KMS-11 (cell line): ENCODE measurements around the gene ELF1.

Source experiments
- H2AFZ ChIP-seq: fragments of 200-600 bp; sonication (generic); 2 replicates; pipeline ENCODE4 v1.6.1; 2016; ENCODE audit warnings: antibody characterized with exemption, mixed run types, low read depth
- H3K27ac ChIP-seq: fragments of 200-600 bp; sonication (generic); 2 replicates; pipeline ENCODE4 v1.6.1; 2016; ENCODE audit warnings: mild to moderate bottlenecking, mixed run types
- H3K27me3 ChIP-seq: fragments of 200-600 bp; sonication (generic); 2 replicates; pipeline ENCODE4 v1.6.1; 2017; ENCODE audit warnings: mild to moderate bottlenecking, low read depth, mixed run types, moderate library complexity; ENCODE audit not compliant: insufficient read depth
- H3K36me3 ChIP-seq: fragments of 200-600 bp; sonication (generic); 2 replicates; pipeline ENCODE4 v1.6.1; 2017; ENCODE audit warnings: mild to moderate bottlenecking, mixed run types; ENCODE audit not compliant: insufficient read depth
- H3K4me1 ChIP-seq: fragments of 200-600 bp; sonication (generic); 2 replicates; pipeline ENCODE4 v1.6.1; 2016; ENCODE audit warnings: mild to moderate bottlenecking, low read depth, mixed run types; ENCODE audit not compliant: poor library complexity, severe bottlenecking
- H3K4me2 ChIP-seq: fragments of 200-600 bp; sonication (generic); 2 replicates; pipeline ENCODE4 v1.7.0; 2016; ENCODE audit warnings: mild to moderate bottlenecking, mixed run types
- H3K4me3 ChIP-seq: fragments of 200-600 bp; sonication (generic); IDR thresholded peaks from 2 replicates; pipeline ENCODE4 v1.6.1; 2017; ENCODE audit warnings: low read depth, low read length, mixed read lengths; ENCODE audit not compliant: insufficient read depth
- H3K79me2 ChIP-seq: fragments of 200-600 bp; sonication (generic); 2 replicates; pipeline ENCODE4 v1.6.1; 2016; ENCODE audit warnings: low read depth, mixed run types; ENCODE audit not compliant: insufficient read depth
- H3K9ac ChIP-seq: fragments of 200-600 bp; sonication (generic); 2 replicates; pipeline ENCODE4 v1.6.1; 2016; ENCODE audit warnings: mild to moderate bottlenecking, mixed run types
- H4K20me1 ChIP-seq: fragments of 200-600 bp; sonication (generic); 2 replicates; pipeline ENCODE4 v1.6.1; 2016; ENCODE audit warnings: mild to moderate bottlenecking, mixed run types; ENCODE audit not compliant: insufficient read depth
- TF ChIP-seq, protein P1 (sequence below): fragments of 200-600 bp; sonication (generic); conservative IDR thresholded peaks from 2 replicates; pipeline ENCODE4 v1.6.1; 2017; ENCODE audit warnings: low read depth, mild to moderate bottlenecking, antibody characterized with exemption, low read length, moderate library complexity, mixed read lengths

ELF1 gene

DNA sequence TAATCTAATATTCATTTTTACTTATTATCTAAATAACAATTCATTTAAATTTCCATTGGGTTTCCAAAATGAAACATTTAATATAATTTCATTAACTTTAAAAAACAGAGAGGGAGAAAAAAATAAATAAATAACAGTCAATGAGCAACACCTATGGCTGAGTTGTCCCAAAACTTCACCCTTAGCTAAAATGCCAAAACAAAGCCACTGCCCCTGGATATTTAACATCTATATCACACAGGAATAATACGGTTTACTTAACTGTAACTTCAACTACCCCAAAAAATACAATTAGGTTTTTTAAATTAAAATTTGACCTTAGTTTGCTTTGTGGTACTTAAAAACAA is 541 bp downstream of the ELF1 start:
- H3K79me2 ChIP-seq, result peaks cover 87% of the 10 kb centered on the region
- no peak overlapping the region for H2AFZ ChIP-seq
- no peaks in the 10 kb centered on the region for H4K20me1 ChIP-seq
- H3K27ac ChIP-seq, result peak overlapping the region; percentile 97
- H3K9ac ChIP-seq, result peak overlapping the region; percentile 96
- H3K27me3 ChIP-seq, result no peaks in the 10 kb centered on the region
- H3K4me2 ChIP-seq, result peak overlapping the region; percentile 65
- no peak overlapping the region for H3K4me3 ChIP-seq
- TF ChIP-seq, protein P1, sequence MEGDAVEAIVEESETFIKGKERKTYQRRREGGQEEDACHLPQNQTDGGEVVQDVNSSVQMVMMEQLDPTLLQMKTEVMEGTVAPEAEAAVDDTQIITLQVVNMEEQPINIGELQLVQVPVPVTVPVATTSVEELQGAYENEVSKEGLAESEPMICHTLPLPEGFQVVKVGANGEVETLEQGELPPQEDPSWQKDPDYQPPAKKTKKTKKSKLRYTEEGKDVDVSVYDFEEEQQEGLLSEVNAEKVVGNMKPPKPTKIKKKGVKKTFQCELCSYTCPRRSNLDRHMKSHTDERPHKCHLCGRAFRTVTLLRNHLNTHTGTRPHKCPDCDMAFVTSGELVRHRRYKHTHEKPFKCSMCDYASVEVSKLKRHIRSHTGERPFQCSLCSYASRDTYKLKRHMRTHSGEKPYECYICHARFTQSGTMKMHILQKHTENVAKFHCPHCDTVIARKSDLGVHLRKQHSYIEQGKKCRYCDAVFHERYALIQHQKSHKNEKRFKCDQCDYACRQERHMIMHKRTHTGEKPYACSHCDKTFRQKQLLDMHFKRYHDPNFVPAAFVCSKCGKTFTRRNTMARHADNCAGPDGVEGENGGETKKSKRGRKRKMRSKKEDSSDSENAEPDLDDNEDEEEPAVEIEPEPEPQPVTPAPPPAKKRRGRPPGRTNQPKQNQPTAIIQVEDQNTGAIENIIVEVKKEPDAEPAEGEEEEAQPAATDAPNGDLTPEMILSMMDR, result no peak
- H3K4me1 ChIP-seq, result peaks cover 47% of the 10 kb centered on the region
- no peaks in the 10 kb centered on the region for H3K36me3 ChIP-seq

DNA sequence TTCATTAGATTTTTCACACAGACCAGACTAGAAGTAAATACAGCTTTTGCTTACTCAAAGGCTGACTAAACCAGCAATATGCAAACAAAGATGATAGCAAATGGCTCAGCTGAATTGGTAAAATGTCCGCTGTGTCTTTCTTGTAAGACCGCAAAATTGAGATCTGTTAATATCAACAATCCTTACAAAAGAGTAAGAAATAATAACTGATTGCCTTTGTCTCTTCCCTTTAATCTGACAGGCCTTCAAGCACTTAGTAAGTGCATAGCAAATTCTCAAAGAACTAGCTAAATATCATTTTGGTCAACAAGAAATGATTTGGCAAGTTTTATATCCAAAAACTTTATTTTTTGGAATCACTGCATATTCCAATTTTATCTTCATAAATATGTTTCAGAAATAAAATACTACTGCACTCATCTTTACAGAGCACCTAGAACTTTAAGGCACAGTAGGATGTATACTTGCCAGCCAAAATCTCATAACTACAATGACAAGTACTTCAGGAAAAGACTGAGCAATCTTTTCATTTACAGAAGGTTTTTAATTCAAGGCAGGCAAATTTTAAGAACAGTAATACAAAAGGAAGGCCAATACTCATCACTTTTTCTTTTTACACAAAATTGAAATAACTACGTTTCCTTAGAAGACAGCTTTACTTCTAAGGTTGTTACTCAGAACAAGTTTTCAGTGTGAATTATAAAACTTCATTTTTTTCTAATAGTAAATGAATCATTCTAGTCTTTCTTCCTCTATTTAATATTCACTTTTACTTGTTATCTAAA is 1.1 kb downstream of the ELF1 start:
- H4K20me1 ChIP-seq, result no peaks in the 10 kb centered on the region
- H3K4me2 ChIP-seq, result peak overlapping the region; percentile 85
- no peak overlapping the region for H3K4me3 ChIP-seq
- H3K4me1 ChIP-seq, result peaks cover 53% of the 10 kb centered on the region
- H2AFZ ChIP-seq, result no peak overlapping the region
- H3K79me2 ChIP-seq, result peaks cover 93% of the 10 kb centered on the region
- peak overlapping the region; percentile 96 for H3K9ac ChIP-seq
- no peaks in the 10 kb centered on the region for H3K36me3 ChIP-seq
- H3K27me3 ChIP-seq, result no peaks in the 10 kb centered on the region
- H3K27ac ChIP-seq, result peak overlapping the region; percentile 97
- TF ChIP-seq, protein P1, result no peak

DNA sequence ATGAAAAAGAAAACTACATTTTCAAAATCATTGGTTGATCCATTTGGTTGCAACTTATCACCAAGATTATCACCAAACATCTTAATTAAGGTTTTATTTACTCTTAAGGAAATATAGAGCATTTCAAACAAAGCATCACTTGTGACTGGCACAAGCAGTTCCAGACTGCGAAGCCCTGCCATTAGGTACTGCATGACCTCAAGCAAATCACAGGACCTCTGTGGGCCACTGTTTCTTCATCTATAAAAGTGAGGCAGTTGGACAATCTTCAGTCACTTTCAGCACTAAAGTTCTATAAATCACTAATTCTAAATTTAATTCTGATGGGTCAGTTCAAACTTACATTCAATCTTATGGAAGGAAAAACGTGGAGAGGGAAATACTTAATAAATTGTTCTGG is 2.0 kb downstream of the ELF1 start:
- H3K9ac ChIP-seq, result peak overlapping the region; percentile 96
- H3K4me3 ChIP-seq, result no peak overlapping the region
- TF ChIP-seq, protein P1, result no peak
- H3K36me3 ChIP-seq, result no peaks in the 10 kb centered on the region
- H3K79me2 ChIP-seq, result peaks cover 96% of the 10 kb centered on the region
- peak overlapping the region; percentile 97 for H3K27ac ChIP-seq
- H3K4me2 ChIP-seq, result peak overlapping the region; percentile 85
- no peaks in the 10 kb centered on the region for H4K20me1 ChIP-seq
- H3K27me3 ChIP-seq, result no peaks in the 10 kb centered on the region
- H3K4me1 ChIP-seq, result peaks cover 61% of the 10 kb centered on the region
- H2AFZ ChIP-seq, result no peak overlapping the region

DNA sequence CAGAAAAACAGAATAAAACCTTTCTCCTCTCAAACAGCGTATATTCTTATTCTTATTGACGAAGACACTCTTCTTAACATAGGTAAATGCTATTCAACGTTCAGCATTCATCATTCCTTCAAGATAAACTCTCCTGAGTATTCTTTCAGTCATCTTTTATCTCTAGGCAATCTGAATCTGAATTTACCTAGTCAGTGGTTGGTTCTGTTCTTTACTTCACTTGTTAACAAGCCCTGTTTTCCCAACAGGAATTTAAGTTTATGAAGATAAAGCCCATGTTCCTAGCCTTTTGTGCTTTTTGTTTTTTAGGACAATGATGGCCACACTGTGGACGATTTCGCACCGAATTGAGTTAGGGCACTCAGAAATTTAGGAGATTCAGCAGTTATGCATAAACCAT is 3.2 kb downstream of the ELF1 start:
- H3K79me2 ChIP-seq, result peaks cover 97% of the 10 kb centered on the region
- no peaks in the 10 kb centered on the region for H4K20me1 ChIP-seq
- no peaks in the 10 kb centered on the region for H3K36me3 ChIP-seq
- H2AFZ ChIP-seq, result no peak overlapping the region
- no peaks in the 10 kb centered on the region for H3K27me3 ChIP-seq
- H3K4me2 ChIP-seq, result peak overlapping the region; percentile 93
- H3K4me1 ChIP-seq, result peaks cover 67% of the 10 kb centered on the region
- peak overlapping the region; percentile 97 for H3K27ac ChIP-seq
- H3K9ac ChIP-seq, result peak overlapping the region; percentile 73
- no peak overlapping the region for H3K4me3 ChIP-seq
- TF ChIP-seq, protein P1, result no peak
